PC-9 (cell line): ENCODE data around the gene IFT122.

Experiments
- EZH2 ChIP-seq: fragments of 200-600 bp; sonication (generic); IDR thresholded peaks from 2 replicates; pipeline ENCODE4 v1.8.0; 2017; ENCODE audit warnings: antibody characterized with exemption, low read depth
- TF ChIP-seq, protein P1 (sequence below): fragments of 200-600 bp; sonication (generic); conservative IDR thresholded peaks from 2 replicates; pipeline ENCODE4 v1.6.1; 2017; ENCODE audit warnings: mixed run types, antibody characterized with exemption, mild to moderate bottlenecking, moderate library complexity

DNA sequence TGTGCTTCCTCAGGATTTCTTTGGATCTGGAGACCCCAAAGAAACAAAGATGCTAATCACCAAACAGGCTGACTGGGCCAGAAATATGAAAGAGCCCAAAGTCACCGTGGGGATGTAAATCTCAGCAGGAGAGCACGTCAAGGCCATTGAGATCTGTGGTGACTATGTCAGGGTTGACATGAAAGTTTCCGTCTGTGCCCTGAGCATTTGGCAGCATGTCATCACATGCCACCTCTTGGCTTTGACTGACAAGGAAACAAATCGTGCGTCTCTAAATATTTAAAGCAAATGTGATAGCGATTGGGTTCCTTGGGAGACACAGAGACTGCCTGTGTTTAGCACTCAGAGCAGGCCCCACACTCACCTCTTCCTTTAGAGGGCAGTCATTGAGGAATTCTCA lies 46.8 kb upstream of the IFT122 start:
- TF ChIP-seq, protein P1, sequence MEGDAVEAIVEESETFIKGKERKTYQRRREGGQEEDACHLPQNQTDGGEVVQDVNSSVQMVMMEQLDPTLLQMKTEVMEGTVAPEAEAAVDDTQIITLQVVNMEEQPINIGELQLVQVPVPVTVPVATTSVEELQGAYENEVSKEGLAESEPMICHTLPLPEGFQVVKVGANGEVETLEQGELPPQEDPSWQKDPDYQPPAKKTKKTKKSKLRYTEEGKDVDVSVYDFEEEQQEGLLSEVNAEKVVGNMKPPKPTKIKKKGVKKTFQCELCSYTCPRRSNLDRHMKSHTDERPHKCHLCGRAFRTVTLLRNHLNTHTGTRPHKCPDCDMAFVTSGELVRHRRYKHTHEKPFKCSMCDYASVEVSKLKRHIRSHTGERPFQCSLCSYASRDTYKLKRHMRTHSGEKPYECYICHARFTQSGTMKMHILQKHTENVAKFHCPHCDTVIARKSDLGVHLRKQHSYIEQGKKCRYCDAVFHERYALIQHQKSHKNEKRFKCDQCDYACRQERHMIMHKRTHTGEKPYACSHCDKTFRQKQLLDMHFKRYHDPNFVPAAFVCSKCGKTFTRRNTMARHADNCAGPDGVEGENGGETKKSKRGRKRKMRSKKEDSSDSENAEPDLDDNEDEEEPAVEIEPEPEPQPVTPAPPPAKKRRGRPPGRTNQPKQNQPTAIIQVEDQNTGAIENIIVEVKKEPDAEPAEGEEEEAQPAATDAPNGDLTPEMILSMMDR, result no peak
- TF ChIP-seq EZH2, result no peak
